Measurements from ENCODE around the gene TM9SF4.

The TM9SF4 gene

GRCh38 chr20:32209850-32210605 lies 100.5 kb downstream of the TM9SF4 start:
- DNase-seq: no peak

GRCh38 chr20:32213870-32214269 lies 104.4 kb downstream of the TM9SF4 start:
- DNase-seq: no peak

- no peak for DNase-seq
Observed at GRCh38 chr20:32215147-32215546, 105.6 kb downstream of the TM9SF4 start.

GRCh38 chr20:32215729-32216128 lies 106.2 kb downstream of the TM9SF4 start:
- DNase-seq: no peak

- DNase-seq: no peak
Observed at GRCh38 chr20:32216179-32217142, 106.9 kb downstream of the TM9SF4 start.

Measured in T-helper 9 cell (primary cell).